GM18507 (cell line): Measurements from ENCODE around the gene TRIM74.
"Not testable (repeated sequence)": the region's sequence is repeated elsewhere in the genome, so short reads cannot be mapped to it uniquely, and the experiment has no call there.

Experiments used
- DNase-seq: peaks from one replicate; pipeline ENCODE4 v3.0.0; 2011; ENCODE audit warnings: low read depth; ENCODE audit not compliant: insufficient read length; ENCODE audit errors: extremely low spot score
- FAIRE-seq: peaks from 2 replicates; lab custom pipeline; 2011; peaks lifted over from hg19 to GRCh38; lab: Jason Lieb, UNC

The TRIM74 gene

DNA sequence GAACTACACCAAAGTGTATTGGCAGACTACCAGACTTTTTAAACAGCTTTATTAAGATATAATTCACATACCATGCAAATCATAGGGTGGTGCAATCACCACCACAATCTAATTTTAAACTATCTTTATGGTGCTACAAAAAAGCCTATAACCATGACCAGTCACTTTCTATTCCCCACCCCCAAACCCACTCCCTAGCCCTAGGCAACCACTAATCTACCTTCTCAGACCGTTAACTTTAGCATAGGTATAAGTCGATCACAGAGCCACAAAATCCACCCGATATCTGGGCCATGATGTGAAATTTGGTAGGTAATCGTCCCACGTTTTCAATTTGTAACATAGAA lies 44.9 kb downstream of the TRIM74 start:
- no peak for DNase-seq
- no peak for FAIRE-seq

DNA sequence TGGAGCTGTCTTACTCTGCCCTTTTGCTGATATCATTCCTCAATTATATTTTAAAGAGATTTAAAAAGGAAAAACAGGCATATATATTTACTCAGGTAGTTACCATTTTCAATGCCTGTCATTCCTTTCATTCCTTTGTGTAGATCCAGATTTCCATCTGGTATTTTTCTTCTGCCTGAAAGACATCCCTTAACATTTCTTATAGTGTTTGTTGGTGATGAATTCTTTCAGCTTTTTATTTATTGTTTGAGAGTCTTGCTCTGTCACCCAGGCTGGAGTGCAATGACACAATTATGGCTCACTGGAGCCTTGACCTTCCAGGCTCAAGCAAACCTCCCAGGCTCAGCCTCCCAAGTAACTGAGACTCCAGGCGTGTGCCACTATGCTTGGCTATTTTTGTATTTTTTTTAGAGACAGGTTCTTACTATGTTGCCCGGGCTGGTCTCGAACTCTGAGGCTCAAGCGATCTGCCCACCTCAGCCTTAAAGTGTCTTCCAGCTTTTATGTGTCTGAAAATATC lies 50.0 kb downstream of the TRIM74 start:
- no peak for DNase-seq
- FAIRE-seq, result no peak

DNA sequence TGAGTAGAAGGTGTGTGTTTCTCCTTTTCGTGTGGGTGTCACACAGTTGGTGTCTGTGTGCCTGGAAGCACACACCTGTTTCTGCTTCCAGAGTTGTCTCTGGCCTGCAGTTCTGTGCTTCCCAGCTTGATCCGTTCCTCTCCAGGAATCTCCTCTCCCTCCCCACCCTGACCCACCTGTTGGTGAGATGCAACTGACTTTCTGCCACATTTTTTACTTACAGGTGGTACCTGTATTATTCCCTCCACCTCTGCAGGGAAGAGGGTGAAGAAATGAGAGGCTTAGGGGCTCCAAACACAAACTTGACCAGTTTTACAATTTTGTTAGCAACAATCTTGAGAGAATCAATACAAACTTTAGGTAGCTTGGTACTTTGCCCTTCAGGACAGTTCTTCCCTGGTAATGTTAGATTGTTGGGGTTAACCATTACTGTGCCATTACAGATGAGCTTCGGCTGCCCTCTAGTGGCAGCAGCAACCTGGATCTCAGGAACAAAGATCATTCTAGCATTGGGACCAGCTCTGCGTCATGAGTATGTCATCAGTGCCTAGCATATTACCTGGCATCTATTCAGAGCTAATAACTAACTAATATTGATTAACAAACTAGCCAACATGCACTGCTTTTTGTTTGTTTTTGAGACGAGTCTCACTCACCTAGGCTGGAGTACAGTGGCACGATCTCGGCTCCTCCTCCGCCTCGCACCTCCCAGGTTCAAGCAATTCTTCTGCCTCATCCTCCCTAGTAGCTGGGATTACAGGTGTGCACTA lies 54.3 kb downstream of the TRIM74 start:
- not testable (repeated sequence) for FAIRE-seq

DNA sequence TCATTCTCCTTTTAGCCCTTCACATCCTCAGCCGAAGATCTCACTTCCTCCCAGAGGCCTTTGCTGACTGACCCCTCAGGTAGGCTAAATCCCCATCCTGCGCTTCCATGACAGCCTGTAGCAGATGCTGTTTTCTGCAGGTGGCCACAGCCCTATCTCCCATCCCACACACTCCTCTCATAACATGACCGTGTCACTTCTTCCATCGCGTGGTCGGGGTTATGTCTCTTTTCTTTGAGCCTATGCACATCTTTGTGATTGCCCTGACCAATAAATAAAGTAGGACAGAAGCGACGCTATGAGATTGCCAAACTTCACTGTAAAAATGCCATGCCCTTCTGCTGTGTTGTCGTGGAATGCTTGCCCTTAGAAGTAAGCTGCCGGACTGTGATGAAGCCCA lies 55.5 kb downstream of the TRIM74 start:
- FAIRE-seq, DNase-seq: not testable (repeated sequence)

More for the DNA sequence above, 54.3 kb downstream of the TRIM74 start:
- not testable (repeated sequence) for DNase-seq

DNA sequence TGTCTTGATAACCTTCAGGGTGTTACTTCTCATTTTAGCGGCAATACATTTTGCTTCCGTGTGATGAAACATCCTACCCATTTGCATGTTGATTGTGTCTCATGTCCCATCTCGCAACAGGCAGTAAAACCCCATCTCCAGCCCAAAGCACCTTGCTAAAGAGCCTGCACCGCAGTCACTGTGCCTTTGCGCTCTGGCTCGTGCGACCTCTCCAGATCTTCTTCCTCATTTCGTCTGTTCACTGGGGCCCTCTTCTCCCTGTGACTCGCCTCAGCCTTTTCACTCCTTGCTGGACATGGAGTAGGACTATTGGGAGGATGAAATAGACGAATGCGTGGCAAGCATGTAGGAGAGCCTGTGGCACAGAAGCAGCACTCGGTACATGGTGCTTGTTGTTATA lies 57.9 kb downstream of the TRIM74 start:
- FAIRE-seq, DNase-seq: not testable (repeated sequence)
